ENCODE data around the gene CNN2.

CNN2 gene

GRCh38 chr19:1013218-1013617, 13.2 kb upstream of the CNN2 start:
- Histone ChIP-seq H3K79me2 (ENCODE audit: low read length) (peaks cover 63% of the 10 kb centered on the region), H3K4me3 (ENCODE audit: low read length) (no peak overlapping the region), H3F3A (ENCODE audit: insufficient read depth, low read length) (peaks cover 13% of the 10 kb centered on the region), H3K9me2 (replicated peaks; ENCODE audit: insufficient read depth, low read length) (no peaks in the 10 kb centered on the region), H3K4me2 (ENCODE audit: low read depth, low read length) (no peak overlapping the region), H3K4me1 (ENCODE audit: low read length) (peaks cover 30% of the 10 kb centered on the region), H3K9me3 (replicated peaks; ENCODE audit: insufficient read depth, low read length) (no peaks in the 10 kb centered on the region), H2AFZ (ENCODE audit: low read length) (no peak overlapping the region), H3K36me3 (replicated peaks; ENCODE audit: insufficient read depth, low read length) (peaks cover 19% of the 10 kb centered on the region), H4K20me1 (ENCODE audit: insufficient read depth, low read length) (peaks cover 14% of the 10 kb centered on the region), H3K27ac (ENCODE audit: low read length) (no peak overlapping the region), H3K9ac (ENCODE audit: low read length) (no peak overlapping the region), H3K27me3 (replicated peaks; ENCODE audit: insufficient read depth, low read length) (no peaks in the 10 kb centered on the region)
- TF ChIP-seq CTCF (IDR thresholded peaks at IDR 0.05; ENCODE audit: low read length) (no peak), EZH2phosphoT487 (IDR thresholded peaks at IDR 0.05; ENCODE audit: low read length) (no peak), EZH2 (optimal IDR thresholded peaks at IDR 0.05; ENCODE audit: low read depth, low read length) (no peak)
- DNase-seq = no peak

GRCh38 chr19:1014161-1015060, 12.0 kb upstream of the CNN2 start:
- Histone ChIP-seq H3K4me1 (ENCODE audit: low read length) (peaks cover 42% of the 10 kb centered on the region), H3K9me3 (replicated peaks; ENCODE audit: insufficient read depth, low read length) (no peaks in the 10 kb centered on the region), H3K79me2 (ENCODE audit: low read length) (peaks cover 75% of the 10 kb centered on the region), H3K27me3 (replicated peaks; ENCODE audit: insufficient read depth, low read length) (no peaks in the 10 kb centered on the region), H4K20me1 (ENCODE audit: insufficient read depth, low read length) (peaks cover 20% of the 10 kb centered on the region), H3K9me2 (replicated peaks; ENCODE audit: insufficient read depth, low read length) (no peaks in the 10 kb centered on the region), H3K9ac (ENCODE audit: low read length) (no peak overlapping the region), H3K4me3 (ENCODE audit: low read length) (no peak overlapping the region), H3K27ac (ENCODE audit: low read length) (no peak overlapping the region), H2AFZ (ENCODE audit: low read length) (no peak overlapping the region), H3K4me2 (ENCODE audit: low read depth, low read length) (no peak overlapping the region), H3K36me3 (replicated peaks; ENCODE audit: insufficient read depth, low read length) (peaks cover 19% of the 10 kb centered on the region), H3F3A (ENCODE audit: insufficient read depth, low read length) (peaks cover 15% of the 10 kb centered on the region)
- TF ChIP-seq EZH2 (optimal IDR thresholded peaks at IDR 0.05; ENCODE audit: low read depth, low read length) = no peak
- TF ChIP-seq EZH2phosphoT487 (IDR thresholded peaks at IDR 0.05; ENCODE audit: low read length) = no peak
- no peak for TF ChIP-seq CTCF (IDR thresholded peaks at IDR 0.05; ENCODE audit: low read length)
- DNase-seq = no peak

DNA sequence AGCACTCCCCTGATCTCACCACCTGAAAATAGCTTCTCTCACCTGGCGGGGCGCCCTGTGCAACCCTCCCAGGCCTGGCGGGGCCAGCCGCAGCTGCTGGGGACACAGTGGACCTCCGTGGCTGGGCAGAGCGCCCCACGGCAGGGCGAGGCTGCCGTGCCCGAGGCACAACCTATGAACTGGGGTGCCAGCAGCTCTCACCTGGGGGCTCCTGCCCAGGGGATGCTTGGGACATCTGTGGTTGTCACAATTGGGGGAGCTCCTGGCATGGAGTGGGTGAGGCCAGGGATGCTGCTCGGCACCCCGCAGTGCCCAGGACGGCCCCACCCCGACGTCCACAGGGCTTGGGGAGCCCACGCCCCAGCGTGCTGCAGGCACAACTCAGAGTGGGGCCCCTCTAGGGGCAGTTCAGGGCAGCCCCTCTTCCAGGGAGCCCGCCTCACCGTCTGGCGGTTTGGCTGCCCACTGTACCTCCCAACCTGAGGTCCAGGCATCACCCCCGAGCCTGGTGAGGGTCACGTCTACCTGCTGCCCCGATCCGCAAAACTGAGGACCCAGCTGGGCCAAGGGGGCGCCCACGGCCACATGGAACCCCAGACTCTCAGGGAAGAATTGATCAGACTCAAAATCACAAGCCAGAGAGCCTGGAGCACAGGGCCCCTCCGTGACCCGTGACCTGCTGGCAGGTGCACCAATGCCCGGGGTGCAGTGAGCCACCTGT, 11.2 kb upstream of the CNN2 start:
- H3K36me3 ChIP-seq (replicated peaks; ENCODE audit: insufficient read depth, low read length) = peaks cover 13% of the 10 kb centered on the region
- peaks cover 83% of the 10 kb centered on the region for H3K79me2 ChIP-seq (ENCODE audit: low read length)
- no peaks in the 10 kb centered on the region for H3K9me2 ChIP-seq (replicated peaks; ENCODE audit: insufficient read depth, low read length)
- H3K4me3 ChIP-seq (ENCODE audit: low read length) = no peak overlapping the region
- no peaks in the 10 kb centered on the region for H3K9me3 ChIP-seq (replicated peaks; ENCODE audit: insufficient read depth, low read length)
- peaks cover 45% of the 10 kb centered on the region for H3K4me1 ChIP-seq (ENCODE audit: low read length)
- H3K4me2 ChIP-seq (ENCODE audit: low read depth, low read length) = peak overlapping the region; percentile 73; the same call in 1 of the 2 replicates
- peaks cover 25% of the 10 kb centered on the region for H4K20me1 ChIP-seq (ENCODE audit: insufficient read depth, low read length)
- H3K9ac ChIP-seq (ENCODE audit: low read length) = peak overlapping the region; percentile 14; the same call in 1 of the 2 replicates
- H3K27me3 ChIP-seq (replicated peaks; ENCODE audit: insufficient read depth, low read length) = no peaks in the 10 kb centered on the region
- peak overlapping the region; percentile 60; the same call in 1 of the 2 replicates for H3K27ac ChIP-seq (ENCODE audit: low read length)
- H2AFZ ChIP-seq (ENCODE audit: low read length) = no peak overlapping the region
- peaks cover 18% of the 10 kb centered on the region for H3F3A ChIP-seq (ENCODE audit: insufficient read depth, low read length)
- DNase-seq = no peak
- TF ChIP-seq CTCF (IDR thresholded peaks at IDR 0.05; ENCODE audit: low read length) = no peak
- TF ChIP-seq EZH2phosphoT487 (IDR thresholded peaks at IDR 0.05; ENCODE audit: low read length) = no peak
- TF ChIP-seq EZH2 (optimal IDR thresholded peaks at IDR 0.05; ENCODE audit: low read depth, low read length) = no peak

Data from MM.1S (cell line).